ENCODE results near the gene HOXA2.

HOXA2 gene

DNA sequence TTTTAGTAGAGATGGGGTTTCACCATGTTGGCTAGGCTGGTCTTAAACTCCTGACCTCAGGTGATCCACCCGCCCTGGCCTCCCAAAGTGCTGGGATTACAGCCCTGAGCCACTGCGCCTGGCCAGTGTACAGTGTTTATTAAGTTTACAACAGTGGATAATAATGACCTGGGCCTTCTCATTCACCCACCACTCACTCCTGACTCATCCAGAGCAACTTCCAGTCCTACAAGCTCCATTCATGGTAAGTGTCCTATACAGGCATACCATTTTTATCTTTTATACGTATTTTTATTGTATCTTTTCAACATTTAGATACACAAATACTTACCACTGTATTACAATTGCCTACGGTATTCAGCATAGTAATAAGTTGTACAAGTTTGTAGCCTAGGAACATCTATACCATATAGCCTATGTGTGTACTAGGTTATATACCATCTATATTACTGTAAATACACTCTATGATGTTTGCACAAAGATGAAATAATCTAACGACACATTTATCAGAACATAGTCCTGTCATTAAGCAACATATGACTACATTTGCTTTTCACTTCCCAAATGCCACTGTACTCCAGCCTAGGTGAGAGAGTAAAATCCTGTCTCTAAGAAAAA lies 23.8 kb downstream of the HOXA2 start:
- no peak for DNase-seq (ENCODE audit: low spot score)

DNA sequence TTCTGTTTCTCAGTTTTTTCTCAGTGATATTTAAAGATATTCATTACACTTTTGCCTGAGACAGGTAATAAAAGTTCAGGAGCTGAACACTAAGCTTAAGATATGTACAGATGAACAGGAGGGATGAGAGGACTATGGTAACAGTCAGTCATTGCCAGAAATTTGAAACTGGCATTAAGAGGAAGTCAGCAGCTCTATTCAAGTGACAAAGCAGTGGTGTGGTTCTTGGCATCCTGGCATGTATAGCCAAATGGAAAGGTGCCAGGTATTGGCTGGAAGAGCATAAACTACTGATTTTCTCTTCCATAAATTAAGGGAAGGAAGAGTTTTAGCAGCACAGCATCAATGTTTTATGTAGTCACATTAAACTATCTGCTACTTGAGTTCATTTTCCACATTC lies 29.4 kb downstream of the HOXA2 start:
- DNase-seq (ENCODE audit: low spot score) = no peak

DNA sequence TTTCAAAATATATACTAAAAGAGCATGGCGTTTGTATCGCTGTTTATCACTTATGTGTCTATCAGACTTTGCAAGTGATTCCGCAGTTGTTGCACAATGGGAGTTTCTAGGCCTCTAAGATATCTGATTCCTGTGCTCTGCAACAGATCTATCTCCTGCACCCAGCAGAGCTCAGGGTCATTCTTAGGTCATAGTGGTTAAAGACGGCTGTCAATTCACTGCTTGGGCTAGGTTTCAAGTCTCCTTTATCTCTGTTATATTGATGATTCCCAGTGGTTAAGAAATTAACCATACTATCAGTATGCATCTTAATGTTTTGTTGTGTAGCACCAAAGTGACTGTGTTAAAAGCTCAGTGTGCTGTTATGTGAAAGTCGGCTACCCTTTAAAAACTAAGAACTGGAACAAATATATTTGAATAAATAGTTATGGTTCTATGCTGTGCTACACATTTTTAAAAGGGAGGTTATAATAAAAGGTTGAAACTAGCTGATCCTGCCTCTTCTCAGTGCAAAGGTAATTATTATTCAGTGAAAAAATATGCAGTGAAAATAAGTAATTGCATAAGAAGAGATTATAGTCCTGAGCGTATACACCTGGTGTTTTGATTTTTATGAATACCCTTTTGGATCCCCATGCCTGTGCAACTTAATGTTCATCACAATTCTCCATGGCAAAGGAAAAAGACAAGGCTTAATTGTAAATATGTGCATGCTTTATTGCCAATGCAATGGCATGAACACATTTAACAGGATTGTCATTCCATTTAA lies 30.7 kb downstream of the HOXA2 start:
- DNase-seq (ENCODE audit: low spot score) = no peak

DNA sequence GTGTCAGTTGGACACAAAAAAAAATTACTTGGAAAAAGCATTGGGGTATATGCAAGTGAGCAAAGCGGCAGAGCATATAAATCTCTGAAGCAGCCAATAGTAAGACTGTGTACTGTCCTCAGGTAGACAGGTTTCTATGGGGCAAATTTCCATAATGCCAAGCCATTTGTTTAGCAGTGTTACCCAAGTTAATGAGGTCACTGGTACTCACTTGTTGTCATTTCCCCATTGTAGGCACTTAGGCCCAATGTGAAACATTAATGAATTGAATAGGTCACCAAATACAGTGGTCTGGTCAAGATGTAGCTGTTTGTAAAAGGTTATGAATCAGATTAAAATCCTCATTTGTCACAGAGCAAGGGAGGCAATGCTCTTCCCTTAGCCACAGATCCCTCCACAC lies 34.2 kb downstream of the HOXA2 start:
- DNase-seq (ENCODE audit: low spot score) = no peak

DNA sequence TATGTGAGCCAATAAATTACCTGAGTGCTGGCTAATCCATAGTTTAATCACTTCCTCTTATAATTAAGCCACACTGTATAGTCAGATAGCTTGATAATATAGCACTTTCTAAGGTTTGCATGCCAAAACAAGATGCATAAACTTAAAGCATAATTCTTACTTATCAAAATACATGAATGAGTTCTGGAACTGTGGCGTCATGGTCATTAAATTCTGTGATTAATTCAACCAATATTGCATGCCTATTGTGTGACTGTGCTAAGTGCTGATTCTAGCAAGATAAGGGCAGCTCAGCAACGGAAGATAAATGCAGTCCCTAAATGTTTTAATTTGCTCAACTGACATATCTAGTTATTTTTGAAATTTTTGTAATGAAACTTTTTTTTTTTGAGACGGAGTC lies 36.3 kb downstream of the HOXA2 start:
- DNase-seq (ENCODE audit: low spot score) = peak; percentile 49

DNA sequence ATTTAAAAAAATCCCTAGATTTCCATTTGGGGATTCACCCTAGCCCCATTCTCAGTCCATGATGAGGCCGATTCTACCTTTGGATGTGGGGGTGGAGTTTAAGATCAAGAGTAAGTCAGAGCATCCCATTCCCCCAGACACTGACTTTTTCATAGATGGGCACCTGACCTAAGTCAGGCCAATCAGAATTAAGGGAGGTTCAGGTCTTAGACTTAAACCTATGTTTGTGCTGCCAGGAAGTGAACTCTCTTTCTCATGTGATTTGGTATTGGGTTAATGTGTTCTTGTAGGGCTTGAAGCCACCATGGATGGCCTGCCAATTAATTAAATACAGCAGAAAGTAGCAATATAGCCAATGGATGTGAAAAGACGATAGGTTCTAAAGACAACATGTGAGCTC lies 36.8 kb downstream of the HOXA2 start:
- DNase-seq (ENCODE audit: low spot score) = no peak

DNA sequence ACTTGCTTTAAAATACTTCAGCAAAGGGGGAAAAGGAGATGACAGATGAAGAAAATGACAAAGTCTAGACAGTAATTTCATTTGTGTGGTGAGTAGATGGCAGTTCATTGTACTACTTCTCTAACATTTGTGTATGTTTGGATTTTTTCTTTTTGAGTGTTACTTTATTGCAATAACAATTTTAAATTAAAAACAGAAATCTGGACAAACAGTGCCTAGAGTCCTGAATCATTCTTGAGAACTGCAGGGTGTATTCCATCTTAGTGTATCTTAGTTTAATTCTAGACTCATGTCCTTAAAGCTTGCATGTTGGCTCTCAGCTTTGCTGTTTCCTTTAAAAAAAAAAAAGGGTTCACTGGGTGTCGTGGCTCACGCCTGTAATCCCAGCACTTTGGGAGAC lies 37.8 kb downstream of the HOXA2 start:
- peak; percentile 36 for DNase-seq (ENCODE audit: low spot score)

DNA sequence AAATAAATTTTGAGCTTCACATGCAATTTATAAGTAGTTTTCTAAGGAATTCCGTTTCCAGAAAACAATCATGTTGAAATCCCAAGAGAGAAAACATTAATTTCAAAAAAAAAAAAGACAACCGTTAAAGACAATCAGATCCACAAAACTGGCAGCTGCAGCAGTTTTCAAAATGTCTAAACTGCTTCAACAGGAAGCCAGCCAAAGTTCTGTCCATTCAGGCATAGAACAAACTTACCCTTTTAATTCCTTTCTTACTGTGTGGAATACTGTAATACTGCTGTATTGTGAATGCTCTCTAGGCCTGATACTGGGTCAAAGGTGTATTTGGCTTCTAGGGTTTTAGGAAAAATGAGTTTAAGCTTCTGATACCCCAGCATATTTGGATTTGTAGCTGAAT lies 38.3 kb downstream of the HOXA2 start:
- DNase-seq (ENCODE audit: low spot score) = peak; percentile 23

DNA sequence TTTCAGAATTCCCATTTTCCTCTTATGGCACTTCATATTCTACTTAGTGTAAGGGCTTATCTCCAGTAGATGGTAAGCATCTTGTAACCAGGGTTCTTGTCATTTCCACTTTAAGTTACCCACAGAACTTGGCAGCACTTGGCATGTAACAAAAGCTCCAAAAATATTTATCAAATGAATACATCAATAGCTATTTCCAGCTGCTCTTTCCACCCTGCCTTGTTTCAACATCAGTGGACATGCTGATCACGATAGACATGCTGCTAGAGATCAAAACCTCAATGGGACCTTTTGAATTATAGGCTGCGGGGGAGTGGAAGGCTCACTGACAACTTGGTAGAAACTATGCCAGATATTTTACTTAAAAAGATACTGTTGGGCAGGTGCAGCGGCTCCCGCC lies 39.5 kb downstream of the HOXA2 start:
- no peak for DNase-seq (ENCODE audit: low spot score)

DNA sequence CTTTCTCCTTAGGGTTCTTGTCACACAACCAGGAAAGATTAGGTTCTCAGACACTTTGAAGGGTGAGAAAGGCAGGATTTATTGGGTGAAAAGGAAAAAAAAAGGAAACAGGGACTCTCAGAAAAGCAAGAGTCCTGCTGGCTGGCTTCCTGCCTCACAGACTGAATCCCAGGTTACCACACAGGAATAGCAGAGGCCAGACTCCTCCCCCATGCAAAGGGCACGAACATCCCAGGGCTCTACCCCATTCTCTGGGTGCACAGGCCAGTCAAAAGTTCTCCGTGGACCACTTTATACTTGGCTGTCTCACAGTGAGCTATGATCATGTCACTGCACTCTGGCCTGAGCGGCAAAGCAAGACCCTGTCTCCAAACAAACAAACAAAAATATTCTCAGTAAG lies 49.3 kb downstream of the HOXA2 start:
- DNase-seq (ENCODE audit: low spot score) = no peak

DNA sequence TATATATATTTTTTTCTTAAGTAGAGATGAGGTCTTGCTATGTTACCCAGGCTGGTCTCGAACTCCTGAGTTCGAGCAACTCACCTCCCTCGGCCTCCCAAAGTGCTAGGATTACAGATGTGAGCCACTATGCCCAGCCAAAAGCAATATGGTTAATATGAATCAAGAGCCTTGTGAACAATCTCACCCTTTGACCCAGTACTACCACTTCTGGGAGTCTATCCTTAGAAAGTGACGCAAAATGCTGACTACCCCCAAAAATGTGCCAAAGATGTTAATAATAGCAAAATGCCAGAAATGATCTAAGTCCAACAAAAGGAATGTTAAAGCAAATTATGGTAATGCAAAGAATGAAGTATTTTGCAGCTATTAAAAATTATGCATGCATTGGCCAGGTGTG lies 51.0 kb downstream of the HOXA2 start:
- DNase-seq (ENCODE audit: low spot score) = no peak
